ENCODE results near the gene SYNE3. TPM values are rescaled to one million over a fixed set of nuclear protein-coding genes. Genes with fewer than 3 reads are reported as not detected.

The SYNE3 gene
- polyA plus RNA-seq, 1 donor (not counting 4 experiments of a cell fraction or from before 2014, with no cell fraction given) = 1.0 TPM

GRCh38 chr14:95533822-95534221 is 17.4 kb upstream of the SYNE3 start:
- H3K36me3 ChIP-seq (ENCODE audit: control insufficient read depth in 2 of 2, extremely low read depth in 1 of 2, insufficient read depth in 2 of 2, low read length in 2 of 2) = peaks cover 1 to 6% of the 10 kb centered on the region in 2 experiments
- no peaks in the 10 kb centered on the region for H3K27me3 ChIP-seq (ENCODE audit: control insufficient read depth, extremely low read depth, insufficient read depth, low read length)
- dilution Hi-C loops (cut with MboI; ENCODE audit: extremely low pct_ligation_motif_present, low sequenced_read_pairs) = no loop called here
- FAIRE-seq = no peak
- no peak for DNase-seq (ENCODE audit: low read depth, low spot score)
- TF ChIP-seq EZH2 (IDR thresholded peaks at IDR 0.05; ENCODE audit: low read length) = no peak
- TF ChIP-seq CTCF (optimal IDR thresholded peaks at IDR 0.05 in 1 of 3, IDR thresholded peaks at IDR 0.05 in 1 of 3, conservative IDR thresholded peaks at IDR 0.05 in 1 of 3; ENCODE audit: extremely low read depth in 1 of 3, insufficient read depth in 2 of 3, low read length in 3 of 3) = no peak
- peak overlapping the region; percentile 83 for H3K9ac ChIP-seq (ENCODE audit: control insufficient read depth, extremely low read depth, insufficient read depth, low read length)
- peak overlapping the region; percentile 97 for H3K4me2 ChIP-seq (ENCODE audit: control insufficient read depth, extremely low read depth, insufficient read depth, low read depth, low read length)
- H3K9me1 ChIP-seq (ENCODE audit: control insufficient read depth, extremely low read depth, insufficient read depth, low read length) = peaks cover 2% of the 10 kb centered on the region
- peaks cover 88% of the 10 kb centered on the region for H3K79me2 ChIP-seq (ENCODE audit: control insufficient read depth, insufficient read depth, low read length)
- no peaks in the 10 kb centered on the region for H3K9me3 ChIP-seq (ENCODE audit: control insufficient read depth, low read depth, low read length)
- peak overlapping the region; percentile 73 for H3K27ac ChIP-seq (ENCODE audit: control insufficient read depth, insufficient read depth, low read length)
- H3K4me1 ChIP-seq (ENCODE audit: control insufficient read depth, extremely low read depth, insufficient read depth, low read length) = peaks cover 43% of the 10 kb centered on the region
- peaks cover 11% of the 10 kb centered on the region for H4K20me1 ChIP-seq (ENCODE audit: control insufficient read depth, extremely low read depth, insufficient read depth, low read length)
- H3K4me3 ChIP-seq (ENCODE audit: control insufficient read depth in 2 of 3, extremely low read depth in 1 of 3, insufficient read depth in 2 of 3, low read depth in 1 of 3, low read length in 3 of 3) = peak overlapping the region; percentile 83 to 95 (median 94)
- H2AFZ ChIP-seq (ENCODE audit: control insufficient read depth, low read length) = peak overlapping the region; percentile 32

- FAIRE-seq (peak; percentile 34), DNase-seq (ENCODE audit: low read depth, low spot score) (no peak)
- Histone ChIP-seq H3K27ac (ENCODE audit: control insufficient read depth, insufficient read depth, low read length) (peak overlapping the region; percentile 73), H3K36me3 (ENCODE audit: control insufficient read depth in 2 of 2, extremely low read depth in 1 of 2, insufficient read depth in 2 of 2, low read length in 2 of 2) (peaks cover 1 to 6% of the 10 kb centered on the region in 2 experiments), H3K4me1 (ENCODE audit: control insufficient read depth, extremely low read depth, insufficient read depth, low read length) (peaks cover 43% of the 10 kb centered on the region), H3K27me3 (ENCODE audit: control insufficient read depth, extremely low read depth, insufficient read depth, low read length) (no peaks in the 10 kb centered on the region), H2AFZ (ENCODE audit: control insufficient read depth, low read length) (peak overlapping the region; percentile 32), H3K4me3 (ENCODE audit: control insufficient read depth in 2 of 3, extremely low read depth in 1 of 3, insufficient read depth in 2 of 3, low read depth in 1 of 3, low read length in 3 of 3) (peak overlapping the region; percentile 83 to 95 (median 94)), H3K79me2 (ENCODE audit: control insufficient read depth, insufficient read depth, low read length) (peaks cover 86% of the 10 kb centered on the region), H4K20me1 (ENCODE audit: control insufficient read depth, extremely low read depth, insufficient read depth, low read length) (peaks cover 11% of the 10 kb centered on the region), H3K9ac (ENCODE audit: control insufficient read depth, extremely low read depth, insufficient read depth, low read length) (peak overlapping the region; percentile 83), H3K9me3 (ENCODE audit: control insufficient read depth, low read depth, low read length) (no peaks in the 10 kb centered on the region), H3K4me2 (ENCODE audit: control insufficient read depth, extremely low read depth, insufficient read depth, low read depth, low read length) (peak overlapping the region; percentile 97), H3K9me1 (ENCODE audit: control insufficient read depth, extremely low read depth, insufficient read depth, low read length) (peaks cover 2% of the 10 kb centered on the region)
- dilution Hi-C loops (cut with MboI; ENCODE audit: extremely low pct_ligation_motif_present, low sequenced_read_pairs) = no loop called here
- TF ChIP-seq CTCF (optimal IDR thresholded peaks at IDR 0.05 in 1 of 3, IDR thresholded peaks at IDR 0.05 in 1 of 3, conservative IDR thresholded peaks at IDR 0.05 in 1 of 3; ENCODE audit: extremely low read depth in 1 of 3, insufficient read depth in 2 of 3, low read length in 3 of 3) (no peak), EZH2 (IDR thresholded peaks at IDR 0.05; ENCODE audit: low read length) (no peak)
Observed at GRCh38 chr14:95533391-95533821, 17.0 kb upstream of the SYNE3 start.
